Measurements from ENCODE around the gene BRI3.

BRI3 gene, protein sequence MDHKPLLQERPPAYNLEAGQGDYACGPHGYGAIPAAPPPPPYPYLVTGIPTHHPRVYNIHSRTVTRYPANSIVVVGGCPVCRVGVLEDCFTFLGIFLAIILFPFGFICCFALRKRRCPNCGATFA

DNA sequence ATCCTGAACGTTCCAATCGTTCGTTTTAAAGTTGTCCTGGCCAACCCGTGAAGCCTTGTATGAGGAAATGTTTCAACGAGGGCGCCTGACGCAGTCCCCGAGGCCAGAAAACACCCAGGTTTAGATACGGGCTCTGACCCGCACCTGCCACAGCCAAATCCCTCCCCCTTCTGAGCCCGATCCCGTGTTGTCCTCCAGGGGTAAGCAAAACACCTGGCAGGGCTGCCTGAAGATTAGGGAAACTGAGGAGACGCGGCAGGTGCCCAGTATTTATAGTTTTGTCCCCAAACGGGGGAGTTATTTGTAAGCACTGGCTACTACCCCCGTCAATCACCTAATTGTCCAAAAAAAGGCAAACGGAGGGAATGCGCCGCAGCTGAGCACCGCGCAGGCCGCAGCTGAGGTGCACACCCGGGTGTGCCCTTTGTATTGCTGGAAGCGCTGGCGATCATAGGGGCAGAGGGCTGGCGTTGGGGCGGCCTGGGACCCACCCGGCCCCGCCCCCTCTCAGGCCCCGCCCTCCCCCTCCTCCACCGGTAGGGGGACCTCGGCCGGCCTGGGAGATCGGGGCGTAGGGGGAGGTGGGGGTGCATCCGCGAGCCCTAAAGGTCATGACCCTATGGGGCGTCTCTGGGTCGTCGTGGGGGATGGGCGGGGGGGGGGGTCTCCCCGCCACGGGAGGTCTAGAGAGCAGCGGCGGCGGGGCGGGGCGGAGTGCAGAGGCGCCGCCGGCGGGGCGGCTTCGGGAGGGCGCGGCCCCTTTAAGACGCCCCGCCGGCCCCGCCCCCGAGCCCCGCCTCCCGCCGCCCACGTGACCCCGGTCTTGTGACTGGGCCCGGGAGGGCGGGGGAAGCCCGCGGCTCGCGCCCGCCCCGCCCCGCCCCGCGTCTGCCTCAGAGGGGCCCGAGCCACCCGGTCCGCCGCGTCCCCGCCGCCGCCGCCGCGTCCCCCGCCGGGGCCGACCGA is at the start of gene BRI3:
TSS of gene BRI3 (plus strand) at position 896 of the 966 bp plus-strand sequence. CDS start 110 bp downstream, outside the sequence.
- POLR2A ChIA-PET = interaction anchor here (1.4 kb wide), 1 partner anchor 120 kb away, joined by 3 read pairs; the partner anchor contains the start of gene BAIAP2L1
- CTCF ChIA-PET = no interaction called here
- peak; percentile 96 for DNase-seq (ENCODE audit: extremely low spot score)
- TF ChIP-seq HDGF (IDR thresholded peaks at IDR 0.05; ENCODE audit: borderline replicate concordance) (no peak), PKNOX1 (IDR thresholded peaks at IDR 0.05) (peak; percentile 61)

GRCh38 chr7:98232263-98232585 is 49.3 kb upstream of the BRI3 start:
- POLR2A ChIA-PET = no interaction called here
- TF ChIP-seq ZNF384 (IDR thresholded peaks at IDR 0.05) = no peak
- TF ChIP-seq TARDBP (IDR thresholded peaks at IDR 0.05) = no peak
- TF ChIP-seq BHLHE40 (IDR thresholded peaks at IDR 0.05; ENCODE audit: borderline replicate concordance) = no peak
- no peak for TF ChIP-seq FOXK2 (IDR thresholded peaks at IDR 0.05)
- no peak for TF ChIP-seq FOXM1 (IDR thresholded peaks at IDR 0.05; ENCODE audit: borderline replicate concordance)
- no peak for TF ChIP-seq L3MBTL2 (conservative IDR thresholded peaks at IDR 0.05)
- no peak for TF ChIP-seq ELF4 (IDR thresholded peaks at IDR 0.05)
- no peak for TF ChIP-seq PKNOX1 (IDR thresholded peaks at IDR 0.05)
- no peak for TF ChIP-seq NFRKB (IDR thresholded peaks at IDR 0.05)
- no peak for TF ChIP-seq LEF1 (IDR thresholded peaks at IDR 0.05; ENCODE audit: borderline replicate concordance)
- TF ChIP-seq CTBP1 (IDR thresholded peaks at IDR 0.05; ENCODE audit: borderline replicate concordance) = no peak
- no peak for TF ChIP-seq HDGF (IDR thresholded peaks at IDR 0.05; ENCODE audit: borderline replicate concordance)
- no peak for TF ChIP-seq SP1 (IDR thresholded peaks at IDR 0.05)
- no peak for TF ChIP-seq SUZ12 (IDR thresholded peaks at IDR 0.05)
- no peak for TF ChIP-seq ARNT (IDR thresholded peaks at IDR 0.05)
- TF ChIP-seq FOXA1 (IDR thresholded peaks at IDR 0.05) = no peak
- no peak for DNase-seq (ENCODE audit: extremely low spot score)
- CTCF ChIA-PET = no interaction called here

- no peak for DNase-seq (ENCODE audit: extremely low spot score)
- ChIA-PET POLR2A (no interaction called here), CTCF (no interaction called here)
- TF ChIP-seq ELF4 (IDR thresholded peaks at IDR 0.05) (no peak), FOXA1 (IDR thresholded peaks at IDR 0.05) (no peak)
These were observed 48.7 kb upstream of the BRI3 start for GRCh38 chr7:98232799-98233198.

- CTCF ChIA-PET = interaction anchor here (0.6 kb wide), 1 partner anchor 146 kb away, joined by 4 read pairs; no protein-coding TSS in a partner anchor
- POLR2A ChIA-PET = no interaction called here
These were observed 48.0 kb upstream of the BRI3 start for GRCh38 chr7:98233219-98234070.

DNA sequence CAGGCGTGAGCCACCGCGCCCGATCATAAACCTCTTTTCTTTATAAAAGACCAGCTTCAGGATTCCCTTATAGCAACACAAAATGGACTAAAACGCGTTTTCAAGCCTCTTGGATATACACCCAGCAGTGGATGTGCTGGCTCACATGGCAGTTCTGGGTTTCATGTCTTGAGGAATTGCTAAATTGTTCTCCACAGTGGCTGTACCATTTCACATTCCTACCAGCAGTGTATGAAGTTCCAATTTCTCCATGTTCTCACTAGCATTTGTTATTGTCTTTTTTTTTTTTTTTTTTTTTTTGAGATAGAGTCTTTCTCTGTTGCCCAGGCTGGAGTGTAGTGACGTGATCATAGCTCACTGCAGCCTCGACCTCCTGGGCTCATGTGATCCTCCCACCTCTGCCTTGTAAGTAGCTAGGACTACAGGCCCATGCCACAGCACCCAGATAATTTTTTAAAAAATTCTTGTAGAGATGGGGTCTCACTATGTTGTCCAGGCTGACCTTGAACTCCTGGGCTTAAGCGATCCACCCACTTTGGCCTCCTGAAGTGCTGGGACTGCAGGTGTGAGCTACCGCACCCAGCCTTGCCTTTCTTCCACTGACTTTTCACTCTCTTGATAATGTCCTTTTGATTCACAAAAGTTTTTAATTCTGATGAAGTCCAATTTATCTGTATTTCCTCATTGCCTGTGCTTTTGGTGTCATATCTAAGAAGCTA is 46.9 kb upstream of the BRI3 start:
- TF ChIP-seq ZNF384 (IDR thresholded peaks at IDR 0.05) = no peak
- no peak for TF ChIP-seq TARDBP (IDR thresholded peaks at IDR 0.05)
- no peak for TF ChIP-seq BHLHE40 (IDR thresholded peaks at IDR 0.05; ENCODE audit: borderline replicate concordance)
- no peak for DNase-seq (ENCODE audit: extremely low spot score)
- CTCF ChIA-PET = interaction anchor here (0.6 kb wide), 1 partner anchor 147 kb away, joined by 4 read pairs; no protein-coding TSS in a partner anchor
- POLR2A ChIA-PET = no interaction called here

More at GRCh38 chr7:98233219-98234070, 48.0 kb upstream of the BRI3 start:
- TF ChIP-seq NFRKB (IDR thresholded peaks at IDR 0.05) (no peak), SP1 (IDR thresholded peaks at IDR 0.05) (no peak), ELF4 (IDR thresholded peaks at IDR 0.05) (no peak), BHLHE40 (IDR thresholded peaks at IDR 0.05; ENCODE audit: borderline replicate concordance) (no peak), HDGF (IDR thresholded peaks at IDR 0.05; ENCODE audit: borderline replicate concordance) (no peak), CTBP1 (IDR thresholded peaks at IDR 0.05; ENCODE audit: borderline replicate concordance) (no peak), ARNT (IDR thresholded peaks at IDR 0.05) (no peak), FOXK2 (IDR thresholded peaks at IDR 0.05) (no peak), ZNF384 (IDR thresholded peaks at IDR 0.05) (no peak)
- no peak for DNase-seq (ENCODE audit: extremely low spot score)

DNA sequence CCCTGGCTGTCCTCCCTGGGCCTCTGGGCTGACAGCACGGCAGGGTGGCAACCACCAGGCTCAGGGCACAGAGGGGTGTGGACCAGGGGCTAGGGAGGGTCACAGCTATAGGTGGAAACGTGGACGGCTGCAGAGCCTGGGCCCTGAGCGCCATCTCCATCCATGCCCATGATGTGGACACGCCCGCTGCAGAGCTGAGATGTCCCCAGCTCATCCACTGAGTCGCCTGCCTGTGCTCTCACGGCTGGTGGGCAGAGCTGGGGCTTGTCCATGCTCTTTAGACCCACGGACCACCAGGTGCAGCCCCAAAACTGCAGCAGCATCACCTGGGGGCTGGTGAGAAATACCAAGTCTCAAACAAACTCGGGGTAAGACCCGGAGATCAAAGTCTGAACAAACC is 45.6 kb upstream of the BRI3 start:
- no peak for TF ChIP-seq SUZ12 (IDR thresholded peaks at IDR 0.05)
- no peak for TF ChIP-seq NFRKB (IDR thresholded peaks at IDR 0.05)
- TF ChIP-seq ARNT (IDR thresholded peaks at IDR 0.05) = no peak
- no peak for TF ChIP-seq L3MBTL2 (conservative IDR thresholded peaks at IDR 0.05)
- no peak for TF ChIP-seq ZNF384 (IDR thresholded peaks at IDR 0.05)
- POLR2A ChIA-PET = no interaction called here
- CTCF ChIA-PET = interaction anchor here (0.5 kb wide), 1 partner anchor 628 kb away, joined by 3 read pairs; no protein-coding TSS in a partner anchor
- DNase-seq (ENCODE audit: extremely low spot score) = no peak
